H9 (cell line): ENCODE measurements around the gene RNF5. TPM values are rescaled to one million over a fixed set of nuclear protein-coding genes. Genes with fewer than 3 reads are reported as not detected.

Experiments used
- DNase-seq: peaks from one replicate; pipeline ENCODE4 v3.0.0-alpha.2; 2017
- H2AFZ ChIP-seq: one replicate; pipeline ENCODE4 v1.6.1; 2013; ENCODE audit warnings: mild to moderate bottlenecking, low read length, control low read depth, moderate library complexity
- H2AK5ac ChIP-seq: 2 replicates; pipeline ENCODE4 v1.6.1; 2013; ENCODE audit warnings: low read length, control low read depth, mixed read lengths; ENCODE audit not compliant: insufficient read length
- H2BK120ac ChIP-seq: one replicate; pipeline ENCODE4 v1.6.1; 2013; ENCODE audit warnings: low read depth, mild to moderate bottlenecking, low read length, control low read depth, inconsistent platforms; ENCODE audit not compliant: poor library complexity, severe bottlenecking
- H2BK12ac ChIP-seq: 2 replicates; pipeline ENCODE4 v1.6.1; 2013; ENCODE audit warnings: low read length, control low read depth, mixed read lengths, low read depth; ENCODE audit not compliant: insufficient read length
- H2BK15ac ChIP-seq: 2 replicates; pipeline ENCODE4 v1.6.1; 2013; ENCODE audit warnings: low read depth, low read length, control low read depth
- H2BK20ac ChIP-seq: one replicate; pipeline ENCODE4 v1.6.1; 2013; ENCODE audit warnings: low read depth, mild to moderate bottlenecking, low read length, control low read depth, inconsistent platforms; ENCODE audit not compliant: poor library complexity, severe bottlenecking
- H2BK5ac ChIP-seq: 2 replicates; pipeline ENCODE4 v1.6.1; 2013; ENCODE audit warnings: low read length, control low read depth, mixed read lengths; ENCODE audit not compliant: insufficient read length
- H3K14ac ChIP-seq: 2 replicates; pipeline ENCODE4 v1.6.1; 2013; ENCODE audit warnings: low read length, control low read depth; ENCODE audit not compliant: insufficient read depth
- H3K18ac ChIP-seq: 2 replicates; pipeline ENCODE4 v1.6.1; 2013; ENCODE audit warnings: low read depth, mild to moderate bottlenecking, mixed read lengths, low read length, control low read depth; ENCODE audit not compliant: insufficient read length
- H3K23ac ChIP-seq: 2 replicates; pipeline ENCODE4 v1.6.1; 2013; ENCODE audit warnings: low read length, control low read depth, mixed read lengths, low read depth; ENCODE audit not compliant: insufficient read length
- H3K23me2 ChIP-seq: 2 replicates; pipeline ENCODE4 v1.6.1; 2013; ENCODE audit warnings: low read depth, mild to moderate bottlenecking, mixed read lengths, low read length, control low read depth; ENCODE audit not compliant: insufficient read length, poor library complexity, severe bottlenecking
- H3K27ac ChIP-seq: 2 replicates; pipeline ENCODE4 v1.5.1; 2013; ENCODE audit warnings: low read length, control low read depth, mixed read lengths, low read depth; ENCODE audit not compliant: insufficient read length
- H3K27me3 ChIP-seq: 2 replicates; pipeline ENCODE4 v1.6.1; 2013; ENCODE audit warnings: low read length, control low read depth, inconsistent platforms; ENCODE audit not compliant: insufficient read depth
- H3K4ac ChIP-seq: 2 replicates; pipeline ENCODE4 v1.6.1; 2013; ENCODE audit warnings: low read depth, mild to moderate bottlenecking, control low read depth, inconsistent platforms, low read length, moderate library complexity
- H3K4me1 ChIP-seq: 2 replicates; pipeline ENCODE4 v1.6.1; 2013; ENCODE audit warnings: low read length, control low read depth, inconsistent platforms; ENCODE audit not compliant: insufficient read depth
- H3K4me2 ChIP-seq: 2 replicates; pipeline ENCODE4 v1.6.1; 2013; ENCODE audit warnings: low read length, control low read depth, mixed read lengths; ENCODE audit not compliant: insufficient read length, insufficient read depth
- H3K56ac ChIP-seq: 2 replicates; pipeline ENCODE4 v1.6.1; 2013; ENCODE audit warnings: low read depth, mild to moderate bottlenecking, mixed read lengths, low read length, control low read depth; ENCODE audit not compliant: insufficient read length
- H3K79me1 ChIP-seq: 2 replicates; pipeline ENCODE4 v1.6.1; 2013; ENCODE audit warnings: low read depth, mild to moderate bottlenecking, moderate library complexity, low read length, control low read depth, inconsistent platforms; ENCODE audit not compliant: insufficient read depth, poor library complexity, severe bottlenecking
- H3K79me2 ChIP-seq: 2 replicates; pipeline ENCODE4 v1.6.1; 2013; ENCODE audit warnings: low read length, control low read depth, inconsistent platforms; ENCODE audit not compliant: insufficient read depth
- H3K9ac ChIP-seq: 2 replicates; pipeline ENCODE4 v1.6.1; 2013; ENCODE audit warnings: low read length, control low read depth, mixed read lengths; ENCODE audit not compliant: insufficient read length; ENCODE audit errors: extremely low read depth
- H3K9me3 ChIP-seq: one replicate; pipeline ENCODE4 v1.6.1; 2013; ENCODE audit warnings: low read depth, low read length, inconsistent platforms; ENCODE audit not compliant: control insufficient read depth
- H3T11ph ChIP-seq: one replicate; pipeline ENCODE4 v1.6.1; 2013; ENCODE audit warnings: mild to moderate bottlenecking, low read length, control low read depth, inconsistent platforms
- H4K20me1 ChIP-seq: one replicate; pipeline ENCODE4 v1.6.1; 2013; ENCODE audit not compliant: control insufficient read depth, insufficient read length, insufficient read depth
- H4K5ac ChIP-seq: 2 replicates; pipeline ENCODE4 v1.6.1; 2013; ENCODE audit warnings: low read depth, mild to moderate bottlenecking, mixed read lengths, low read length, control low read depth; ENCODE audit not compliant: insufficient read length
- H4K8ac ChIP-seq: replicated peaks from 2 replicates; pipeline ENCODE4 v1.6.1; 2013; ENCODE audit warnings: low read length, control low read depth, mixed read lengths, low read depth; ENCODE audit not compliant: insufficient read length
- H4K91ac ChIP-seq: 2 replicates; pipeline ENCODE4 v1.6.1; 2013; ENCODE audit warnings: low read depth, mild to moderate bottlenecking, moderate library complexity, mixed read lengths, low read length, control low read depth; ENCODE audit not compliant: insufficient read length
- H3K27ac Mint-ChIP-seq, 3 experiments: 2 replicates in 2 of 3; 3 replicates in 1 of 3; pipeline ENCODE4 v1.8.0; 2020 to 2021; ENCODE audit warnings: mixed read lengths in 3 of 3, mild to moderate bottlenecking in 1 of 3, moderate library complexity in 1 of 3
- H3K27me3 Mint-ChIP-seq: 2 replicates; pipeline ENCODE4 v1.8.0; 2021; ENCODE audit warnings: low read depth, mild to moderate bottlenecking, moderate library complexity, mixed read lengths
- H3K36me3 Mint-ChIP-seq, 3 experiments: 2 replicates in 2 of 3; 3 replicates in 1 of 3; pipeline ENCODE4 v1.8.0; 2020 to 2021; ENCODE audit warnings: low read depth in 3 of 3, mixed read lengths in 3 of 3; ENCODE audit not compliant: insufficient read depth in 1 of 3
- H3K4me1 Mint-ChIP-seq, 2 experiments: 2 replicates each; pipeline ENCODE4 v1.8.0; 2020; ENCODE audit warnings: mixed read lengths in 2 of 2
- H3K4me3 Mint-ChIP-seq, 2 experiments: 2 replicates in 1 of 2; 3 replicates in 1 of 2; pipeline ENCODE4 v1.8.0; 2020 to 2021; ENCODE audit warnings: mild to moderate bottlenecking in 2 of 2, mixed read lengths in 2 of 2, moderate library complexity in 1 of 2
- H3K9me3 Mint-ChIP-seq, 2 experiments: 2 replicates in 1 of 2; 3 replicates in 1 of 2; pipeline ENCODE4 v1.8.0; 2020; ENCODE audit warnings: mild to moderate bottlenecking in 2 of 2, mixed read lengths in 2 of 2, moderate library complexity in 1 of 2
- CTCF ChIP-seq: fragments of 200-600 bp; sonication (generic); conservative IDR thresholded peaks from 3 replicates; pipeline ENCODE4 v1.8.0; 2021; ENCODE audit warnings: antibody characterized with exemption, mild to moderate bottlenecking
- WGBS: extraction: QIAGEN DNeasy Blood & Tissue Kit; methylation state at CpG from one replicate; pipeline ENCODE4 v1.1.7; 2013; ENCODE audit warnings: missing lambda C conversion rate, low lambda C conversion rate, mixed read lengths; ENCODE audit not compliant: insufficient read length; ENCODE audit errors: extremely low coverage; 5-methylcytosine and 5-hydroxymethylcytosine counted together
- total RNA-seq: library from RNA; stranded (reverse); gene quantifications from 2 replicates; pipeline ENCODE4 v1.2.1, GENCODE V29; 2021

RNF5 gene
- total RNA-seq, 1 experiment from 2014 or later, result 116 TPM

- DNase-seq, result no peak
- no peak overlapping the region for H3K27ac ChIP-seq
- no CpG with 5 or more reads among the region's 6 CpGs for WGBS
These were observed 10.4 kb upstream of the RNF5 start for GRCh38 chr6:32167761-32168262.

More at GRCh38 chr6:32167761-32168262, 10.4 kb upstream of the RNF5 start:
- Histone ChIP-seq H4K91ac (no peak overlapping the region), H3K56ac (no peak overlapping the region), H2AK5ac (no peak overlapping the region), H2AFZ (no peak overlapping the region), H2BK20ac (no peak overlapping the region), H3K9ac (no peak overlapping the region), H2BK15ac (no peak overlapping the region), H4K20me1 (peaks cover 2% of the 10 kb centered on the region), H3K79me2 (no peaks in the 10 kb centered on the region), H3K23me2 (no peaks in the 10 kb centered on the region), H2BK12ac (no peak overlapping the region), H3K18ac (no peak overlapping the region), H4K5ac (no peak overlapping the region), H3T11ph (no peak overlapping the region), H4K8ac (no peak overlapping the region), H3K4me2 (no peak overlapping the region), H3K27me3 (no peaks in the 10 kb centered on the region), H2BK120ac (no peak overlapping the region), H3K4ac (no peak overlapping the region), H2BK5ac (no peak overlapping the region), H3K79me1 (no peaks in the 10 kb centered on the region), H3K23ac (no peak overlapping the region), H3K9me3 (no peaks in the 10 kb centered on the region), H3K4me1 (no peaks in the 10 kb centered on the region), H3K14ac (no peak overlapping the region)
- no peak for TF ChIP-seq CTCF
- peak overlapping the region in 2 of 3 experiments; percentile 38 to 66; a peak in 6 of 7 replicates for H3K27ac Mint-ChIP-seq
- no peaks in the 10 kb centered on the region; the same call in 1 of the 2 replicates for H3K27me3 Mint-ChIP-seq
- H3K36me3 Mint-ChIP-seq, result peaks cover 42 to 74% (median 56%) of the 10 kb centered on the region in 3 experiments
- peak overlapping the region in 1 of 2 experiments; percentile 2; a peak in 1 of 5 replicates for H3K4me3 Mint-ChIP-seq
- H3K4me1 Mint-ChIP-seq, result peaks cover 6 to 22% of the 10 kb centered on the region in 2 experiments; a peak in 3 of 4 replicates
- H3K9me3 Mint-ChIP-seq, result no peaks in the 10 kb centered on the region
